ENCODE results near the gene NELFCD.

DNA sequence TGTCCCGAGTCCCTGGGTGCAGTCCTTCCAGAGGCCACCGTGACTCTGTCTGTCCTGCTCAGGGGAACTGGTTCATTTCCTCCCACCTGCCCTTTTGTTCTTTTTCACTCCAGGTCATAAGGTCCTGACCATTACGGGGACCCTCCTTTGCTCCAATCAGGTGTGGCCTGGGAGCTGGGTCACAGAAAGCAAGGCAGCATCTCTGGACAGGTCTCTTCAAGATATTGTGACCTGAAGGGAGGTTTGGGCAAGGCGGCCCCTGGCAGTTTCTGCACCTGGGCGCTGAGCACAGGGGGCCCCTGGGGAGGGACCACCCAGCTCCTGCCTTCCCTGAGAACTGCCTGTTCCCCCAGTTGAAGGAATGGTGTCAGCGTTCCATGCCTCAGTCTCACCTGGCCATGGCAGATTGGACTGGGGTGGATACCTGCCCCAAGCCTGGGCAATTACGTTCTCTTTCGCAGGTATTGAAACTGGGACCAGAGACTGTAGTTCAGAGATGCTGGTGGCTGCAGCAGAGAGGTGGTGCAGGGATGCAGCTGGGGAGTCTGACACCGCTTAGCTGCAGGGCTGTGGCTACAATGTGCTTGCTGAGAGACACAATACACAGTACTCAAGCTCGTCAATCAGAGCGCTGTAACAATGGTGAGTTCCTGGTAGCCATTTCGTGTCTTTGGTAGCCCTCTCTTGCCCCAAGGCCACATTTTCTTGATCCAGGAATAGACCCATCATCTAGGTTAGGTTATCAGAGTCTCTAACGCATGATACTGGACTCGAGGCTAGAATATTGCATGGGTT lies 15.6 kb upstream of the NELFCD start:
- TF ChIP-seq, protein P1, sequence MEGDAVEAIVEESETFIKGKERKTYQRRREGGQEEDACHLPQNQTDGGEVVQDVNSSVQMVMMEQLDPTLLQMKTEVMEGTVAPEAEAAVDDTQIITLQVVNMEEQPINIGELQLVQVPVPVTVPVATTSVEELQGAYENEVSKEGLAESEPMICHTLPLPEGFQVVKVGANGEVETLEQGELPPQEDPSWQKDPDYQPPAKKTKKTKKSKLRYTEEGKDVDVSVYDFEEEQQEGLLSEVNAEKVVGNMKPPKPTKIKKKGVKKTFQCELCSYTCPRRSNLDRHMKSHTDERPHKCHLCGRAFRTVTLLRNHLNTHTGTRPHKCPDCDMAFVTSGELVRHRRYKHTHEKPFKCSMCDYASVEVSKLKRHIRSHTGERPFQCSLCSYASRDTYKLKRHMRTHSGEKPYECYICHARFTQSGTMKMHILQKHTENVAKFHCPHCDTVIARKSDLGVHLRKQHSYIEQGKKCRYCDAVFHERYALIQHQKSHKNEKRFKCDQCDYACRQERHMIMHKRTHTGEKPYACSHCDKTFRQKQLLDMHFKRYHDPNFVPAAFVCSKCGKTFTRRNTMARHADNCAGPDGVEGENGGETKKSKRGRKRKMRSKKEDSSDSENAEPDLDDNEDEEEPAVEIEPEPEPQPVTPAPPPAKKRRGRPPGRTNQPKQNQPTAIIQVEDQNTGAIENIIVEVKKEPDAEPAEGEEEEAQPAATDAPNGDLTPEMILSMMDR (IDR thresholded peaks at IDR 0.05) = no peak
- TF ChIP-seq EZH2 (IDR thresholded peaks at IDR 0.05; ENCODE audit: borderline replicate concordance, insufficient read depth, low read depth, low read length, poor library complexity, severe bottlenecking) = no peak
